Urinary bladder (tissue), 4 donors: Measurements from ENCODE around the gene RXRA. TPM values are rescaled to one million over a fixed set of nuclear protein-coding genes. Genes with fewer than 3 reads are reported as not detected.

ENCODE experiments used
- DNase-seq: peaks from one replicate; pipeline ENCODE4 v3.0.0-alpha.2; 2015; ENCODE audit errors: extremely low spot score
- H3K27ac ChIP-seq: one replicate; pipeline ENCODE4 v1.5.1; 2013; ENCODE audit warnings: low read depth, mild to moderate bottlenecking, moderate library complexity
- H3K36me3 ChIP-seq: one replicate; pipeline ENCODE4 v1.6.1; 2013; ENCODE audit warnings: mild to moderate bottlenecking, moderate library complexity; ENCODE audit not compliant: insufficient read depth
- H3K4me1 ChIP-seq: one replicate; pipeline ENCODE4 v1.6.1; 2013; ENCODE audit warnings: mild to moderate bottlenecking, moderate library complexity; ENCODE audit not compliant: insufficient read depth
- H3K4me3 ChIP-seq: one replicate; pipeline ENCODE4 v1.5.1; 2013; ENCODE audit warnings: low read depth, low read length
- WGBS: extraction: QIAGEN DNeasy Blood & Tissue Kit; methylation state at CpG from one replicate; pipeline ENCODE4 v1.1.7; 2013; 5-methylcytosine and 5-hydroxymethylcytosine counted together
- polyA plus RNA-seq: library from polyadenylated mRNA; stranded (reverse); fragments of 200-250 nt; gene quantifications from one replicate; pipeline ENCODE4 v1.2.3, GENCODE V29; 2013
- total RNA-seq: library from RNA; depleted of rRNA; stranded (reverse); fragments of >200 nt; gene quantifications from one replicate; pipeline ENCODE4 v1.2.3, GENCODE V29; 2014
- donor health status: healthy with polysubstance abuse.
- donor health status: healthy.

RXRA gene
- total and polyA plus RNA-seq, 2 donors: 19.7 to 70.6 TPM

DNA sequence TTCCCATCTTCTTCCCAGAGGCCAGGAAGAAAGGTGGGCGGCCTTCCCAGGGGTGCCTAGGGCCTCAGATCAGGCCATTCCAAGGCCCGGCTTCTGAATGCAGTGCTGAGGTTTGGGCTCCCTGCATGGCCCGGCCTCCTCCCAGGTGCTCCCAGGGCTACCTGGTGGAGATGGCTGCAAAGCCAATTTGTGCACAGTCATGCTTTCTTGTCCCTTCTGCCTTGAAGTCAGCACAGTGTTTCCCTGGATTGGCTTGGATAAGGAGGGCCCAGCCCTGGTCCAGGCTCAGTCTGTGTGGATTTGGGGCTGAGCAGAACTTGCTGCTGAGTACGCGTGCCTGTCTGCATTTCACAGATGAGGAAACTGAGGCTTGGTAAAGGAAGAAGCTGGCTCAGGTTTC, 72.5 kb downstream of the RXRA start:
- Histone ChIP-seq H3K4me3 (no peak overlapping the region), H3K36me3 (no peaks in the 10 kb centered on the region), H3K4me1 (peaks cover 2% of the 10 kb centered on the region), H3K27ac (no peak overlapping the region)
- DNase-seq: no peak
- 100% methylated on average over 5 of the region's 5 CpGs for WGBS

DNA sequence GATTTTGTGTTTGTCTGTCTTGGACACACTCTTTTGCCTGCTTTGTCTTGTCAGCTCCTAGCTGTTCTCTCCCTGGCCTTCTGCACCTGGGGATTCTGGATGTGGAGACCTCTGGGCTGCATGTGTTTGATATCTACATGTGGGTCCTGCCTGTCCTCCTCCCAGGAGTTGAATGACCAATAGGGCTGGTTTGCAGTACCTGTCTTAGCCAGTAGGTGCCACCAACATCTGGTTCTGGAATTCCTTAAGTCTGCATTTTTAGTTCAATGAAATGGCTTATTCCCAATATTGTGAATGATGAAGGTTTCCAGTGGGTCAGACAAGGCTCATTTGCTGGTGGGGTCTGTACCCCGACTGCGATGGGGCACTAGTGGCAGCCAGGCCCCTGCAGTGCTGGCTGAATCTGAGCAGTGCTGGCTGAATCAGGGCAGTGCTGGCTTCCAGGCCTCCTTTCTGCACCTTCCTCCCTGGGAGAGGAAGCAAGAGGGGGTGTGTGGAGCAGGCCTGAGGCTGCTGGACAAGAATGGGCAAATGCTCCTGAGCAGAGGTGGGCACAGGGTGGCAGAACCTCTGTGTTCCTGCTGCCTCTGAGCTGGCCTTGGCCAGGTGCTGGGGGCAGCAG, 73.3 kb downstream of the RXRA start:
- H3K27ac ChIP-seq: no peak overlapping the region
- H3K4me1 ChIP-seq: peaks cover 2% of the 10 kb centered on the region

DNA sequence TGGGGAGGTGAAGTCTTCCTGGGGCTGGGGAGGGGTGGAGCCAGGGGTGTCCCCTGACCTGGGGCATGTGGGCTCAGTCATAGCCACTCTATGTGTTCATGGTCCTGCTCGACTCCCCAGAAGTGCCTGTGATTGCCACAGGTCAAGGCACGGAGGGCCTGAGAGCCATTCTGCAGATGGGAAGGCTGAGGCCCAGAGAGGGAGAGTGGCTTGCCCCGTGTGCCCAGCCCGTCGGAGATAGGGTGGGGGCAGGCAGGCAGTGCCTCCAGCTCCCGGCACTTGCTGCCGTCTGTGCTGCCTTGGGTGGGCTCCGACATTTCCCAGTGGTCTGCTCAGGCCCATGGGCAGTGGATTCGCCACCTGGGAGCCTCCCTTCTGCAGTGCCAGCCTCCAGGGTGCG, 74.0 kb downstream of the RXRA start:
- H3K36me3 ChIP-seq: no peaks in the 10 kb centered on the region
- WGBS: 93% methylated on average over 10 of the region's 10 CpGs
- no peak for DNase-seq
- H3K4me3 ChIP-seq: no peak overlapping the region
- peaks cover 2% of the 10 kb centered on the region for H3K4me1 ChIP-seq
- no peak overlapping the region for H3K27ac ChIP-seq

More for the DNA sequence above, 73.3 kb downstream of the RXRA start:
- no peak for DNase-seq
- no peaks in the 10 kb centered on the region for H3K36me3 ChIP-seq
- H3K4me3 ChIP-seq: no peak overlapping the region
- whole genome bisulfite sequencing: over 99% methylated on average over 2 of the region's 2 CpGs

DNA sequence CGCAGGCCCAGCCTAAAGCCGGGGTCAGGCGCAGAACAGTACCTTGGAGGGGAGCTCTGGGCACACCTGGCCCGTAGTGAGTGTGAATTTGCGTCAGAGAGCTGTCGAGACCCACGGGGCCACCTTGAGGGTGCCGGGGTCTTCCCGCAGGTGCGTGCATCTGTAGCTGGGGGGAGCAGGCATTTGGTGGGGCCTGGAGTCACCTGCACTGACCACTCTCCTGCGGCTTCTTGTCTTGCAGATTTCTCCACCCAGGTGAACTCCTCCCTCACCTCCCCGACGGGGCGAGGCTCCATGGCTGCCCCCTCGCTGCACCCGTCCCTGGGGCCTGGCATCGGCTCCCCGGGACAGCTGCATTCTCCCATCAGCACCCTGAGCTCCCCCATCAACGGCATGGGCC, 75.1 kb downstream of the RXRA start:
- Histone ChIP-seq H3K36me3 (no peaks in the 10 kb centered on the region), H3K27ac (no peak overlapping the region), H3K4me1 (peaks cover 2% of the 10 kb centered on the region), H3K4me3 (no peak overlapping the region)
- no peak for DNase-seq
- 94% methylated on average over 19 of the region's 19 CpGs for WGBS

DNA sequence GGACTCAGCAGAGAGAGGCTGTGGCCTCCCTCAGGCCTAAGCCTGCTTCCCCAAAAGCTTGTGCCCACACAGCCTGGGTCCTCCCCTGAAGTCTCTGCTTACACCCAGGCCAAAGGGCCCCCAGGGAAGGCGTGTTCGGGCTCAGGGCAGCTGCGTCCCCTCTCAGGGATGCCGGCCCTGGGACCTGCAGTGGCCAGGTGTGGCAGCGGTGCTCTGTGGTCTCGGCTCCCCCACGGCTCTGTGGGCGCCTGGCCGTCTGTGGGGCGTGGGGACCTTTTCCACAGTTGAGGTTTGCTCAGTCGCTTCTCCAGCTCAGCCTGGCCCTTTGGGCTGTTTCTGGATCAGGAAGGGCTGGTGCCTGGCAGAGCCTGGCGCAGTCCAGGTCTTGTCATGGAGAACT, 75.9 kb downstream of the RXRA start:
- 88% methylated on average over 12 of the region's 12 CpGs for WGBS
- DNase-seq: no peak
- H3K4me3 ChIP-seq: no peak overlapping the region
- peaks cover 6% of the 10 kb centered on the region for H3K4me1 ChIP-seq
- no peak overlapping the region for H3K27ac ChIP-seq
- no peaks in the 10 kb centered on the region for H3K36me3 ChIP-seq

DNA sequence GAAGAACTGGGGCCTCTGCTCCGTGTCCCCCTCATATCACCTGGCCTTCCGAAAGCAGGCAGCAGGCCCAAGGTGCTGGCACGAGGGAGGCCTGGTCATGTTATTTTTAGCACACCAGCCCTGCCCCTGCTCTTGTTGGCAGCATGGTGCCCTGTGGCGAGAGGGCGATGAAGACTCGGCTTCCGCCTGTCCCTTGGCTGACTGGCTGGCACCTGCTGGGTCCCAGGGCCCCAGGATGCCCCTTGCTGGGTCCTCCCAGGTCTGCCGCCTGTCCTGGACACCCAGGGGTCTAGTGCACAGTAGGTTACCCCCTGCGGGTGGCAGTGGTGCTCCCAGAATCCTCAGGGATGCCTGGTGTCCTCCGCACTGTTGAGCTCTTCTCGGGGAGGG, 77.0 kb downstream of the RXRA start:
- no peak overlapping the region for H3K4me3 ChIP-seq
- H3K36me3 ChIP-seq: no peaks in the 10 kb centered on the region
- 62% methylated on average over 11 of the region's 11 CpGs for WGBS
- peaks cover 6% of the 10 kb centered on the region for H3K4me1 ChIP-seq
- DNase-seq: no peak
- peak overlapping the region; percentile 11 for H3K27ac ChIP-seq

DNA sequence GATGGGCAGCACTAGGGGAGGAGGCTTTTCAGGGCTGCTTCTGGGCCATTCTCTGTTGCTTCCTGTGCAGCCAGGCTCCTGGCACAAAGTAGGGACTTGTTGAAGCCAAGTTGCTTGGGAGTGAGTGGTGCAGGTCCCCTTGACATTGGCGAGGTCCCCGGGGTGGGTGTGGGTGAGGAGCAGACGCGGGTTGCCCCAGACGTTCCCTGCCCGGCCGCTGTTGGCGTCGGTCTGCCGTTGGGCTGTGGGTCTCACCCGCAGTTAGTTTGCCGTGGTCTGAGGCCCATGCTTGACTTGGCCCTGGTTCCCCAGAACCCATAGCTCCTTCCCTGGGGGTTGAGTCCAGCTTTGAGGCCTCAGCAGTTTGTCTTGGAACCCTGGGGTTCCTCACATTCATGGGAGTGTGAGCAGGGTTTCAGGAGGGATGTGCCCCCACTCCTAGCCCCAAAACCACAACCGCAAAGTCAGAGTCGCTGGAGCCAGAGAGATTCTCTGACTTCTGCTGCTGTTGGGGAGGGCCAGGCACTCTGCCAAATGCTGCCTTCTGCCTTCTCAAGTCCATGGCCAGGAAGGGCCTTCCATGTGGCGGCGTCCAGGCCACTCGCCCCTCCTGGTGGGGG, 77.5 kb downstream of the RXRA start:
- H3K27ac ChIP-seq: peak overlapping the region; percentile 40
- 21% methylated on average over 17 of the region's 17 CpGs for WGBS
- H3K4me3 ChIP-seq: no peak overlapping the region
- no peaks in the 10 kb centered on the region for H3K36me3 ChIP-seq
- DNase-seq: no peak
- peaks cover 6% of the 10 kb centered on the region for H3K4me1 ChIP-seq

DNA sequence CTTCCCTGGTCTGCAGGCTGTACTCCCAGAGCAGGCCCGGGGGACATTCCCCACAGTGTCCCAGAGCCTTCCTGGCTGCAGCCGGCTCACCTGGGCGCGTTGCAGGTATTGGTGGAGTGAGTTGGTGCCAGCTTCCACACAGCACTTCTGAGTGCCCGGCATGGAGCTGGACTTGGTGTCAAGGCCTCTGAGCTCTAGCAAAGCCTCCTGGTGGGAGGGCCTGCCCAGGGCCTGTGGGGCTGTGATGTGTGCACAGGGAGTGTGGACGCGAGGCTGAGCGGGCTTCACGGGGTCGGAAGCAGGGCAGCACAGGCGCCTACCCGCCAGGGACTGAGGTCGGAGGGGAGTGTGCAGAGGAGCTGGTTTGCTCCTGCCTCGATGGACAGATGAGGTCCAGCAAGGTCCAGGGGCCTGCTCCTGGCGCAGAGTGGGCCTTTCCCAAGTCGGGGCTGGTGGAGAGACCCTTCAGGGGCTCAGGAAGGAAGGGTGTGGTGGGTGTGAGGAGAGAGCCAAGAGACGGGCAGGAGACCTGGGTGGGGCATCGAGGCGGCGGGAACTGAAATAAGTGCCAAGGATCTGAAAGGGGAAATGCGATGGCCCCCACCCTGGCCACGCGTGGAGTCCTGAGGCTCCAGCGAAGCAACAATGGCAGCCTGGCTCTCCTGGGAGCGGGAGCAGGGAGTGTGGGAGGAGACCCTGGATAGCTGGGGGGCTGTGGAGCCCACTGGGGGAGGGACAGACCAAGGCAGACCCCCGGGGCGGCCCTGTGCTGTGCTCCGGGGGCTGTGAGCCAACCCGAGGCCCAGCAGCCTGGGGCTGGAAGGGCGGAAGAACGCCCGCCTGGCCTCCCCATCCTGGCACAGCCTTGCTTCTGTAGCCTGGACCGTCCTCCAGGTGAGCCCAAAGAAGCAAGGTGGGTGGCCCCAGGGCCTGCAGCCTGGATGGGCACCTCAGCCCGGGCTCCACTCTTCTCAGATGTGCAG, 78.4 kb downstream of the RXRA start:
- Histone ChIP-seq H3K36me3 (no peaks in the 10 kb centered on the region), H3K27ac (peak overlapping the region; percentile 51), H3K4me1 (peaks cover 6% of the 10 kb centered on the region), H3K4me3 (no peak overlapping the region)
- DNase-seq: no peak
- 75% methylated on average over 34 of the region's 34 CpGs for WGBS

DNA sequence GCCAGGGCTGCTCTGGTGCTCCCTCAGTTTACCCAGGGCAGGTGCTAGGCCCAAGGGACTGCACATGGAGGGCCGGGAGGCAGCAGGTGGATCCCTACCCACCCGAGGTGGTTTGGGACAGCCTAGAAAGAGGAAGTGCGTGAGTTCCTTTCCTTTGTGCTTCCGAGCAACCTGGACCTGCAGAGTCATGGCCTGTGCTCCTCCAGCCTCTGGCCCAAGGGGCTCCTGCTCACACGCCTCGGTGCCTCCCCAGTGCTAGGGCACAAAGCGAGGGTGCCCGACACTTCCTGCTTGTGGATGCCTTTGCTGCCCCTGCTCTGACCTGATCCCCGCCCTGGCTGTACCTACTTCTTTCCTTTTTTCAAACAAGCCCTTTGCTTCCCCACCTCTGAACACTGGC, 79.3 kb downstream of the RXRA start:
- Histone ChIP-seq H3K4me3 (no peak overlapping the region), H3K36me3 (no peaks in the 10 kb centered on the region), H3K27ac (peak overlapping the region; percentile 18), H3K4me1 (peaks cover 6% of the 10 kb centered on the region)
- no peak for DNase-seq
- 74% methylated on average over 9 of the region's 9 CpGs for WGBS

DNA sequence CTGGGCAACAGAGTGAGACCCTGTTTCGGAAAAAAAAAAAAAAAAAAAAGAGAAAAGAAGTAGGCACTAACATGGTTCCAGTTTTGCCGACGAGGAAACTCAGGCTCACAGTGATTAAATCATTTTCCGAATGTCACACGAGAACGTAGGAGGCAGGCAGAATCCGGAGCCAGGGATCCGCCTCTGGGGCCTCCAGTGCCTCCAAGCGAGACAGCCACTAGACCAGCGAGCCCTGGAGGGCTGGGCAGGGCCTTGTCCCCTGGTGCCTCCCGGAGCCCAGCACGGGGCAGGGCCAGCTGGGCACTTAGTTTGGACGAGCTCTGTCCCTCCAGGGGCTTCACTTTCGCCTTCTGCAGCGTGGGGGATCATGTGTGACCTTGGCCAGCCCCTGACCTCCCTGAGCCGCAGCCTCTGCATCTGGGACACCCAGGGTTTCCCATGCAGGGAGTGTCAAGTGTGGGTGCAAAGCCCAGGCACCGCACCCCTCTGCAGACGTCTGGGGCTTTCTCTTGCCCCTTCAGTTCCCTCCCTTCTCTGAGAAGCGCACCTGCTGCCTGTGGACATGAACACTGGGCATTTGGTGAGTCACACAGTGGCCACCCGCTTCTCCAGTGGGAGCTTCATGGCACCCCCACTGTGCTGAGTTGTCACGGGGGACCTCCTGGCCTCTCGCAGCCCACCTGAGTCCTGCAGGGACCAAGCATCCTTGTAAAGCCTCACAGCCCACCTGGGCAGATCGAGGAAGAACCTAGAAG, 80.3 kb downstream of the RXRA start:
- DNase-seq: no peak
- peaks cover 6% of the 10 kb centered on the region for H3K4me1 ChIP-seq
- H3K36me3 ChIP-seq: no peaks in the 10 kb centered on the region
- peak overlapping the region; percentile 34 for H3K27ac ChIP-seq
- no peak overlapping the region for H3K4me3 ChIP-seq
- WGBS: 59% methylated on average over 23 of the region's 23 CpGs

DNA sequence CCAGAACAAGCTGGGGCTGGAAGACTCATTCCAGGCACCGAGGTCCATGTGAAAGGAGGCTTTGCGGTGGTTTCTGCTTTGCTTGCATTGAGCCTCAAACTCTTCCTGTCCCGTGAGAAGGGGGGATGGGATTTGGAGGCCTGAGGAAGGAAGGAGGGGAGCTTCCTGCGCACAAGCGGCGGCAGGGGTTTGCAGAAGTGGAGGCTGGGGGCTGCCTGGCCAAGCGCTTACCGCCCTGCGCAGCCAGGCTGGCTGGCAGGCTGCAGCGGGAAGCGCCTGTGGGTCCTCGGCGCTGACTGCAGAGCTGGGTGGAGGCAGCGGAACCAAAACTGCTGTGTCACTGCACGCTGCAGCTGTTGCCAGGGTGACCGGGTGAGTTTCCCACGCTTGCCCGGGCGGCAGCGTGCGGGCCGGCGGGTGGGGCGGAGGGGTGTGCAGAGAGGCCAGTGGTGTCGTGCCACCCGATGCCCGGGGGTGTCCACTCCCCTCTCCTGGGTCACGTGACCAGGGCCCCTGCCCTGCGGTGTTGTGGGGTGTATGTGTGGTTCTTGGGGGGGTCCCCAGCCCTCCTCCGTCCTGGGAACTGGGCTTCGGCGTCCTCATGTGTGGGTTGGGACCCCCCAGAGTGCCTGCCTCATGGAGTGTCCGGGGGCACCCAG, 81.0 kb downstream of the RXRA start:
- Histone ChIP-seq H3K27ac (peak overlapping the region; percentile 54), H3K4me3 (no peak overlapping the region), H3K4me1 (peaks cover 6% of the 10 kb centered on the region), H3K36me3 (no peaks in the 10 kb centered on the region)
- WGBS: 7% methylated on average over 33 of the region's 33 CpGs
- DNase-seq: peak; percentile 65

DNA sequence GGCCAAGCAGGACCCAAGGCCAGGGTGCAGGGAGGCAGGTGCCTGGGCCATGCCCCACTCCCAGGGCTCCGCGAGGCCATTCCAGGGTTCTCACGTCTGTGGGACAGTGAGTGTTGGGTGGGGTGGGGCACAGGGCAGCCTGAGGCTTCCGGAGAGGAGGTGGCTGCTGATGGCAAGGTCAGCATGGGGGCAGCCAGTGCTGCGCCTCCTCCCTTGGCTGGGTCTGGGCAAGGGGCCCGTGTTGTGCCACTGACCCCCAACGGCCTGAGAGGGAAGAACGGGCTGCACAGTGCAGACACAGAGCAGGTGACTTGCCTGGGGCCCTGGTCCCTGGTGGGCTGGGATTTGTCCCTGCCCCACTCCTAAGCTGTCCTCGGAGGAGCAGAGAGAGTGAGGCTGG, 82.1 kb downstream of the RXRA start:
- Histone ChIP-seq H3K4me1 (peaks cover 6% of the 10 kb centered on the region), H3K27ac (peak overlapping the region; percentile 46), H3K36me3 (no peaks in the 10 kb centered on the region), H3K4me3 (no peak overlapping the region)
- 81% methylated on average over 9 of the region's 9 CpGs for WGBS
- DNase-seq: no peak
